ENCODE measurements around the gene FAM81A.
"Not testable (repeated sequence)": the region's sequence is repeated elsewhere in the genome, so short reads cannot be mapped to it uniquely, and the experiment has no call there.

The FAM81A gene

DNA sequence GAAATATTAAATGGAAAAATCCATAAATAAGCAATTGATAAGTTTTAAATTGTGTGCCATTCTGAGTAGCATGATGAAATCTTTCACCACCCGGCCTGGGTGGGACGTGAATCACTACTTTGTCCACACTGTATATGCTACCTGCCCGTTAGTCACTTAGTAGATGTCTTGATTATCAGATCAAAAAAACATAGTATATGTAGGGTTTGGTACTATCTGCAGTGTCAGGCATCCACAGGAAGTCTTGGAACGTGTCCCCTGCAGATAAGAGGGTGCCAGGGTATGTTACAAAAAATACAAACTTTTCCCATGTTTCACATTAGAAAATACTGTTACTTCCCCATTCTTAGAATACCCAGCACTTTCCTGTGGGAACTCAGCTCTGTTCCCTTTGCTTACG lies 35.2 kb downstream of the FAM81A start:
- Histone ChIP-seq H3K36me3 (ENCODE audit: control insufficient read depth, insufficient read depth, low read length) (no peaks in the 10 kb centered on the region), H3K23ac (ENCODE audit: low read length) (no peak overlapping the region), H3K9ac (ENCODE audit: low read length) (no peak overlapping the region), H4K5ac (ENCODE audit: low read length) (no peak overlapping the region), H2BK5ac (ENCODE audit: low read length) (no peak overlapping the region), H2BK120ac (ENCODE audit: low read depth, low read length) (no peak overlapping the region), H3K4me2 (ENCODE audit: low read length) (no peak overlapping the region), H3K79me1 (ENCODE audit: low read length) (no peaks in the 10 kb centered on the region), H3K79me2 (ENCODE audit: control insufficient read depth, insufficient read depth, low read length) (no peaks in the 10 kb centered on the region), H3K27ac (ENCODE audit: low read depth, low read length) (no peak overlapping the region), H2AK5ac (ENCODE audit: low read length) (no peak overlapping the region), H3K4ac (ENCODE audit: low read depth, low read length) (no peak overlapping the region), H4K8ac (ENCODE audit: low read depth, low read length) (no peak overlapping the region), H3K56ac (ENCODE audit: low read length) (no peak overlapping the region), H3K27me3 (ENCODE audit: insufficient read depth, low read length, poor library complexity) (no peaks in the 10 kb centered on the region), H3K4me1 (ENCODE audit: control insufficient read depth, low read depth, low read length) (no peaks in the 10 kb centered on the region), H3K4me3 (ENCODE audit: low read length) (no peak overlapping the region), H3K18ac (ENCODE audit: low read length) (no peak overlapping the region), H2BK15ac (replicated peaks; ENCODE audit: low read depth) (no peak overlapping the region)
- no peak for DNase-seq
- no CpG with 5 or more reads among the region's 5 CpGs for WGBS (ENCODE audit: extremely low coverage, insufficient coverage, low lambda C conversion rate)

DNA sequence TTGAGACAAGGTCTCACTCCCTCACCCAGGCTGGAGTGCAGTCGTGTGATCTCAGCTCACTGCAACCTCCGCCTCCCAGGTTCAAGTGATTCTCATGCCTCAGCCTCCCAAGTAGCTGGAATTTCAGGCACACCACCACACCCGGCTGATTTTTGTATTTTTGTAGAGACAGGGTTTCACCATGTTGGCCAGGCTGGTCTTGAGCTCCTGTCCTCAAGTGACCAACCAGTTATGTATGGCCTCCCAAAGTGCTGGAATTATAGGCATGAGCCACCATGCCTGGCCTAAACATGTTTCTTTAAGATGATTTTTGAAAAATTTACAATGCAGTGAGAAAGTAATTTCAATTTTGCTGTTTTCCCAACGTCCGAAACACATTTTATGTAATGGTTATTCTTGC lies 37.2 kb downstream of the FAM81A start:
- H3K27me3 ChIP-seq (ENCODE audit: insufficient read depth, low read length, poor library complexity); H3K4me2 ChIP-seq (ENCODE audit: low read length); H2BK15ac ChIP-seq (replicated peaks; ENCODE audit: low read depth); H3K23ac ChIP-seq (ENCODE audit: low read length); H3K56ac ChIP-seq (ENCODE audit: low read length); DNase-seq; H3K27ac ChIP-seq (ENCODE audit: low read depth, low read length); H2BK120ac ChIP-seq (ENCODE audit: low read depth, low read length); H4K8ac ChIP-seq (ENCODE audit: low read depth, low read length); H4K5ac ChIP-seq (ENCODE audit: low read length); H3K79me1 ChIP-seq (ENCODE audit: low read length); H3K4me1 ChIP-seq (ENCODE audit: control insufficient read depth, low read depth, low read length); H3K79me2 ChIP-seq (ENCODE audit: control insufficient read depth, insufficient read depth, low read length); H3K9ac ChIP-seq (ENCODE audit: low read length); H3K36me3 ChIP-seq (ENCODE audit: control insufficient read depth, insufficient read depth, low read length); H3K4ac ChIP-seq (ENCODE audit: low read depth, low read length); H3K18ac ChIP-seq (ENCODE audit: low read length); H3K4me3 ChIP-seq (ENCODE audit: low read length); H2AK5ac ChIP-seq (ENCODE audit: low read length); H2BK5ac ChIP-seq (ENCODE audit: low read length): not testable (repeated sequence)
- no CpG with 5 or more reads among the region's 5 CpGs for WGBS (ENCODE audit: extremely low coverage, insufficient coverage, low lambda C conversion rate)

DNA sequence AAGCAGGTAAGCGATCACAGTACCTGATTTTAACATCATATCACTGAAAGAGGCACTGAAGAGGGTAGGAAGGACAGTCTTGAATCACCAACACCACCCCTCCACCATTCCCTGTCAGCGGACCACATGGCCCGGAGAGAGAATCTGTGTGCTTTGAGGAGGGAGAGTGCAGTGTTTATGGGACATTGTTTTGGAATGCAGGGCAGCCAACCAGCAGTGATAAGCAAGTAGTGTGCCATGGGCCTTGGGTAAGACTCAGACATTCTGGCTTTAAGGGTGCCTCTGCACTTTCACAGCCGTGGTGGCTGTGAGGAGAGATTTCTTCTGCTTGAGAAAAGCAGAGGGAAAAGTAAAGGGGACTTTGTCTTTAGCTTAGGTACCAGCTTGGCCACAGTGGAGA lies 46.4 kb downstream of the FAM81A start:
- no peak for DNase-seq
- Histone ChIP-seq H3K4me1 (ENCODE audit: control insufficient read depth, low read depth, low read length) (no peaks in the 10 kb centered on the region), H3K4ac (ENCODE audit: low read depth, low read length) (no peak overlapping the region), H3K27ac (ENCODE audit: low read depth, low read length) (no peak overlapping the region), H3K36me3 (ENCODE audit: control insufficient read depth, insufficient read depth, low read length) (no peaks in the 10 kb centered on the region), H4K8ac (ENCODE audit: low read depth, low read length) (no peak overlapping the region), H3K23ac (ENCODE audit: low read length) (no peak overlapping the region), H2BK5ac (ENCODE audit: low read length) (no peak overlapping the region), H3K4me3 (ENCODE audit: low read length) (no peak overlapping the region), H4K5ac (ENCODE audit: low read length) (no peak overlapping the region), H2BK15ac (replicated peaks; ENCODE audit: low read depth) (no peak overlapping the region), H3K9ac (ENCODE audit: low read length) (no peak overlapping the region), H3K79me1 (ENCODE audit: low read length) (no peaks in the 10 kb centered on the region), H3K4me2 (ENCODE audit: low read length) (no peak overlapping the region), H2BK120ac (ENCODE audit: low read depth, low read length) (no peak overlapping the region), H3K79me2 (ENCODE audit: control insufficient read depth, insufficient read depth, low read length) (no peaks in the 10 kb centered on the region), H2AK5ac (ENCODE audit: low read length) (no peak overlapping the region), H3K56ac (ENCODE audit: low read length) (no peak overlapping the region), H3K27me3 (ENCODE audit: insufficient read depth, low read length, poor library complexity) (no peaks in the 10 kb centered on the region), H3K18ac (ENCODE audit: low read length) (no peak overlapping the region)
- WGBS (ENCODE audit: extremely low coverage, insufficient coverage, low lambda C conversion rate), result no CpG with 5 or more reads among the region's 4 CpGs

DNA sequence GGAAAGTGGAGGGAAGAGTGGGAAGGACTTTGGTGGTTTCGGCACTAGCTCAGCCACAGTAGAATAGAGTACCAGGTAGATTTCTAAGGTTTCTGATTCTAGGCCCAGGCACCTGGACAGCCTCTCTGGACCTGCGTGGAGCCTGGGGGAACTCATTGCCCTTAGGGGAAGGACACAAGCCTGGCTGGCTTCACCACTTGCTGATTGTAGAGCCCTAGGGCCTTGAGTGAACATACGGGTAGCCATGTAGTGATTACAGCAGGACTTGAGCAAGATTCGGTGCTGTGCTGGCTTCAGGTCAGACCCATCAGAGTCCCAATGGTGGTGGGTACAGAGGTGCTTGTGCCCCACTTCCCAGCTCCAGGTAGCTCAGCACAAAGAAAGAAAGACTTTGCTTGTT lies 47.0 kb downstream of the FAM81A start:
- Histone ChIP-seq H2AK5ac (ENCODE audit: low read length) (no peak overlapping the region), H3K27ac (ENCODE audit: low read depth, low read length) (no peak overlapping the region), H3K36me3 (ENCODE audit: control insufficient read depth, insufficient read depth, low read length) (no peaks in the 10 kb centered on the region), H3K4me2 (ENCODE audit: low read length) (no peak overlapping the region), H3K4me3 (ENCODE audit: low read length) (no peak overlapping the region), H4K5ac (ENCODE audit: low read length) (no peak overlapping the region), H3K9ac (ENCODE audit: low read length) (no peak overlapping the region), H3K18ac (ENCODE audit: low read length) (no peak overlapping the region), H3K4ac (ENCODE audit: low read depth, low read length) (no peak overlapping the region), H2BK120ac (ENCODE audit: low read depth, low read length) (no peak overlapping the region), H3K79me2 (ENCODE audit: control insufficient read depth, insufficient read depth, low read length) (no peaks in the 10 kb centered on the region), H3K27me3 (ENCODE audit: insufficient read depth, low read length, poor library complexity) (no peaks in the 10 kb centered on the region), H4K8ac (ENCODE audit: low read depth, low read length) (no peak overlapping the region), H3K56ac (ENCODE audit: low read length) (no peak overlapping the region), H2BK15ac (replicated peaks; ENCODE audit: low read depth) (no peak overlapping the region), H3K79me1 (ENCODE audit: low read length) (no peaks in the 10 kb centered on the region), H3K4me1 (ENCODE audit: control insufficient read depth, low read depth, low read length) (no peaks in the 10 kb centered on the region), H3K23ac (ENCODE audit: low read length) (no peak overlapping the region), H2BK5ac (ENCODE audit: low read length) (no peak overlapping the region)
- no peak for DNase-seq
- no CpG with 5 or more reads among the region's 4 CpGs for WGBS (ENCODE audit: extremely low coverage, insufficient coverage, low lambda C conversion rate)

DNA sequence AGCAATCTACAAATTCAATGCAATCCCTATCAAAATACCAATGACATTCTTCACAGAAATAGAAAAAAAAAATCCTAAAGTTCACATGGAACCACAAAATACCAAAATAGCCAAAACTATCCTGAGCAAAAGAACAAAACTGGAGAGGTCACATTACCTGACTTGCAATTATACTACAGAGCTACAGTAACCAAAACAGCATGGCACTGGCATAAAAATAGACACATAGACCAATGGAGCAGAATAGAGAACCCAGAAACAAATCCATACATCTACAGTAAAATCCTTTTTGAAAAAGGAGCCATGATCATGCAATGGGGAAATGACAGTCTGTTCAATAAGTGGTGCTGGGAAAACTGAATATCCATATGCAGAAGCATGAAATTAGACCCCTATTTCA lies 51.5 kb downstream of the FAM81A start:
- not testable (repeated sequence) for H3K4ac ChIP-seq (ENCODE audit: low read depth, low read length); H3K56ac ChIP-seq (ENCODE audit: low read length); H3K4me2 ChIP-seq (ENCODE audit: low read length); H3K36me3 ChIP-seq (ENCODE audit: control insufficient read depth, insufficient read depth, low read length); H2BK15ac ChIP-seq (replicated peaks; ENCODE audit: low read depth); H3K79me1 ChIP-seq (ENCODE audit: low read length); H3K27me3 ChIP-seq (ENCODE audit: insufficient read depth, low read length, poor library complexity); H4K8ac ChIP-seq (ENCODE audit: low read depth, low read length); H3K23ac ChIP-seq (ENCODE audit: low read length); H2BK5ac ChIP-seq (ENCODE audit: low read length); H3K9ac ChIP-seq (ENCODE audit: low read length); H2AK5ac ChIP-seq (ENCODE audit: low read length); H3K18ac ChIP-seq (ENCODE audit: low read length); H2BK120ac ChIP-seq (ENCODE audit: low read depth, low read length); H3K4me3 ChIP-seq (ENCODE audit: low read length); H3K79me2 ChIP-seq (ENCODE audit: control insufficient read depth, insufficient read depth, low read length); DNase-seq; H4K5ac ChIP-seq (ENCODE audit: low read length); H3K4me1 ChIP-seq (ENCODE audit: control insufficient read depth, low read depth, low read length); H3K27ac ChIP-seq (ENCODE audit: low read depth, low read length)

DNA sequence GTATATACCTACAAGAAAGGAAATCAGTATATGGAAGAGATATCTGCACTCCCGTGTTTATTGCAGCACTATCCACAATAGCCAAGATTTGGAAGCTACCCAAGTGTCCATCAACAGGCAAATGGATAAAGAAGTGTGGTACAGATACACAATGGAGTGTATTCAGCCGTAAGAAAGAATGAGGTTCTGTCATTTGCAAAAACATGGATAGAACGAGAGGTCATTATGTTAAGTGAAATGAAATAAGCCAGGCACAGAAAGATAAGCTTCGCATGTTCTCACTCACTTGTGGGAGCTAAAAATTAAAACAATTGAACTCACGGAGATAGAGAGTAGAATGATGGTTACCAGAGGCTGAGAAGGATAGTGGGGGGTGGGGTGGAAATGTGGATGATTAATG lies 53.1 kb downstream of the FAM81A start:
- no peak overlapping the region for H2BK15ac ChIP-seq (replicated peaks; ENCODE audit: low read depth)
- no peak overlapping the region for H3K4ac ChIP-seq (ENCODE audit: low read depth, low read length)
- H4K5ac ChIP-seq (ENCODE audit: low read length), result no peak overlapping the region
- no peak overlapping the region for H3K27ac ChIP-seq (ENCODE audit: low read depth, low read length)
- no peaks in the 10 kb centered on the region for H3K27me3 ChIP-seq (ENCODE audit: insufficient read depth, low read length, poor library complexity)
- no peak overlapping the region for H3K56ac ChIP-seq (ENCODE audit: low read length)
- no peaks in the 10 kb centered on the region for H3K36me3 ChIP-seq (ENCODE audit: control insufficient read depth, insufficient read depth, low read length)
- no peak overlapping the region for H2BK5ac ChIP-seq (ENCODE audit: low read length)
- no peak for DNase-seq
- no peak overlapping the region for H2AK5ac ChIP-seq (ENCODE audit: low read length)
- no peaks in the 10 kb centered on the region for H3K79me2 ChIP-seq (ENCODE audit: control insufficient read depth, insufficient read depth, low read length)
- no peaks in the 10 kb centered on the region for H3K79me1 ChIP-seq (ENCODE audit: low read length)
- no peak overlapping the region for H3K4me2 ChIP-seq (ENCODE audit: low read length)
- no peak overlapping the region for H3K23ac ChIP-seq (ENCODE audit: low read length)
- no CpG with 5 or more reads among the region's 5 CpGs for WGBS (ENCODE audit: extremely low coverage, insufficient coverage, low lambda C conversion rate)
- no peak overlapping the region for H2BK120ac ChIP-seq (ENCODE audit: low read depth, low read length)
- H4K8ac ChIP-seq (ENCODE audit: low read depth, low read length), result no peak overlapping the region
- no peaks in the 10 kb centered on the region for H3K4me1 ChIP-seq (ENCODE audit: control insufficient read depth, low read depth, low read length)
- no peak overlapping the region for H3K4me3 ChIP-seq (ENCODE audit: low read length)
- H3K9ac ChIP-seq (ENCODE audit: low read length), result no peak overlapping the region
- H3K18ac ChIP-seq (ENCODE audit: low read length), result no peak overlapping the region
